GM11168 (cell line): Measurements from ENCODE around the gene FHIT.

ENCODE experiments used
- in situ Hi-C: fragments of 300-500 bp; cut with MboI; formaldehyde crosslinking; loops from one replicate; pipeline ENCODE4 v1.12.0; 2022; ENCODE audit warnings: low sequenced_read_pairs; ENCODE audit not compliant: unreplicated experiment

The FHIT gene

DNA sequence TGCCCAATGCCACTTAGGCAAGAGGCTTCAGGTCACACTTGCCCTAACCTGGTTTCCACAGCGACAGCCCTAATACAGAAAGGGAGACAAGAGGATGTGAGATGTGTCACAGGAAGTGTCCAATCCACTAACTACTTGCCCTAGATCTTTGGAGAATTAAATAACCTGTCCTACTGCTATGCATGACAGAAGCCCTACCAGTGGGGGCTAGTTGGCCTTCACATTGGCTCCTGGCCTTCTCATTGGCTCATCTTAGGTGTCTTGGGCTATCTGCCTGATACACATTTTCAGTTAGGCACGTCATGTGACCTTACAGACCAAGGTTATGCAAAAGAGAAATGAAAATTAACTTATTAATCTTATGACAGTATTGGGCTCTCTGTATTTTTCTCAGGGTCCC is 449.9 kb downstream of the FHIT start:
- in situ Hi-C loops, result no loop called here

DNA sequence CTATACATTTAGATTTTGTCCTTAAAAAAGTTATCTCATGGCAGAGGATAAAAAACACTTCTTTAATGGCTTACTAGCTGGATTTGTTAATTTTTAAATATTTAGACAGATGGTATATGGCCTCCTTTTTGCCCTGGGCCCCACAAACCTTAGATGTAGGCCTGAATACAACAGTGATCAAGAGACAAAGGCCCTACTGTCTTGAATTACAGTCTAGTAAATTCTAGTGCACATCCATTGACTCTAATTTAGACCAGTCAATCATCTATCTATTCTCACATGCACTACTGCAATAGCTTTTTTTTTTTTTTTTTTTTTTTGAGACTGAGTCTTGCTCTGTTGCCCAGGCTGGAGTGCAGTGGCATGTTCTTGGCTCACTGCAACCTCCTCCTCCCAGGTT is 452.8 kb downstream of the FHIT start:
- in situ Hi-C loops, result no loop called here

DNA sequence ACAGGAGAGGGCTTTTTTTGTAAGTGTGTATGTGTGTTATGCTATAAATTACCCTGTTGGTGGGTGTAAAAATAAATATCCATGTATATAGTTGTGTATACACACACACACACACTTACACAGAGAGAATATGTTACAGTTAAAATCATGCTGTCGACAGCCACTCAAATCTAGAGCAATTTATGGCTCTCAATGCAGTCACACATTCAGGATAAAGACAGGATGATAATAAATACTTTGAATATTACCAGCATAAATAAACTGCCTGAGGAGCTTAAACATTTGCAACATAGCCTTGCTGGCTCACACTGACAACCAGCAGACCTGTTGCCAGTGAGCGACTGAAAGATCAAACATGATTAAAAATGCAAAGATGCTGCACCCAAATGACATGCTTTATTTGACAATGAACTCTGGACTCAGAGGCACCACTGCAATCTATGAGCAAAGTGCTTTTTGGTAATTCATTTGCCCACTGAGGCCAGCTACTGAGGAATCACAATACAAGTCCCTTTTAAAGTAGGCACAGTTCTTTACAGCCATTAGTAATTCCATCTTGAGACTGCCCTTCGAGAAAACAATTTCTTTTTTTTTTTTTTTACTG is 458.9 kb downstream of the FHIT start:
- in situ Hi-C loops, result no loop called here

DNA sequence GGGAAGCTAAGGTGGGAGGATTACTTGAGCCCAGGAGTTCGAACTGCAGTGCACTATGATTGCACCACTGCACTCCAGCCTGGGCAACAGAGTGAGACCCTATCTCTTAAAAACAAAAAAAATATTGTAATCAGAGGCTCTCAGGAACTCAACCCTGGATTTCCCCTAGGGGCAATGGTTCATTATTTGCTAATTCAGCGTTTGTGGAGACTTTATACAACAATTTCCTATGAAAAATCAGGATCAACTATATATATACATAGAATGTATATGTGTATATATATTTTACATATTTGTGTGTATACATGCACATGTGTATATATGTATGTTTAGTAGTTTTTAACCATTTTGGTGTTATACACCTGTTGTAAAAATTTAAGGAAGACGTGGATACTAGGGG is 463.1 kb downstream of the FHIT start:
- in situ Hi-C loops, result no loop called here

DNA sequence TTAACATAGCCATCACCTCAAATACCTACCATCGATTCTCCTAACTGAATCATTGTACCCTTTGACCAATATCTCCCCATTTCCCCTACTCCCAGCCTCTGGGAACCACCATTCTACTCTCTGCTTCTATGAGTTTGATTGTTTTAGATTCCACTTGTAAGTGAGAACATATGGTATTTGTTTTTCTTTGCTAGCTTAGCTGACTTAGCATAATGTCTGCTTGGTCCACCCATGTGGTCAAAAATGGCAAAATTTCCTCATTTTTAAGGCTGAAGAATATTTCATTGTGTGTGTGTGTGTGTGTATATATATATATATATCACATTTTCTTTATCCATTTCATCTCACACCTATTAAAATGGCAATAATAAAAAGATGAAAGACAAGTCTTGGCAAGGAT is 469.3 kb downstream of the FHIT start:
- in situ Hi-C loops, result no loop called here

DNA sequence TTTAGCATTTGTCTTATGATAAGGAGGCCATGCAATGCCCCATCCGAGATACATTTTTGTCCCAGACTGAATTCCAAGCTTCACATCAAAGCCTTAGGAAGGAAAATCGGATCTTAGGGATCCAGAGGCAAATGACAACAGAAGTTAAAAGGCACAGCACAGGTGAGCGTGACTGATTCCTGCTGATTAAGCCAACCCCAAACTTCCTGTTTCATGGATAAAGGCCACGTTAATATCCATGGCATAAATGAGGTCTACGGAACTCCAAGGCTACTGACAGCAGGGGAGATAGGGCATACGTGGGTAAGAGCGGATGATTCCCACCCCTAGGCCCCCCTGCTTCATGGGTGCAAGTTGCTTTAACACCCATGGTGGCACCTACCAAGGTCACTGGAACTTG is 471.6 kb downstream of the FHIT start:
- in situ Hi-C loops, result no loop called here

DNA sequence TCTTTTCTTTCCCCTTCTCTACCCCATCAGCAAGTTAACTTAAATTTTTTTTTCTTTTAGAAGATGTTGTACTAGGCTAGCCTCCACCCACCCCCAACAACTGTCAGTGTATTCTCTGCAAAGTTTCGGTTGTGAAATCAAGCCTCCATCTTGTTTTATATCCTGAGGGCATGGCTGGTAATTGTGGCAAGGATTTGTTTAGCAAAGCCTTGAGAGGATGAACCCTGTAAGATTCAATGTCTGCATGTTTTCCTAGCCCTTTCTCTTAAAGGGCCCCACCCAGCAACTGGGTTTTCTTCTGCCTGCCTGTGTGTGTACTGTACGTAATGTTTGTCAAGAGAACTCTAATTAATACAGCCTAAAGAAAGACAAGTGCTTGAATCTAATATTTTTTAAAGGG is 475.3 kb downstream of the FHIT start:
- in situ Hi-C loops, result no loop called here

DNA sequence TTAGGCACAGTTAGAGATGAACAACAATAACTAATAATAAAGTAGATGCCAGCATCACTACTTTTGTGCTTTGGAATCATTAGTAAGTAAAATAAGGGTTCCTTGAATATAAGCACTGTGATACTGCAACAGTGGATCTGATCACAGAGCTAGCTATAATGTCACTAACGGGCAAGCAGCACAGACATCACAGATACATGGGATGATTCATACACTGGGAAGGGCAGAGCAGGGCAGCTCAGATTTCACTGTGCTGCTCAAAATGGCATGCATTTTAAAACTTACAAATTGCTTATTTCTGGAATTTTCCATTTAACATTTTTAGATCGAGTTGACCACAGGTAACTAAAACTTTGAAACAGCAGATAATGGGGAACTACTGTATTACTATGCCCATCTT is 476.6 kb downstream of the FHIT start:
- in situ Hi-C loops, result no loop called here

DNA sequence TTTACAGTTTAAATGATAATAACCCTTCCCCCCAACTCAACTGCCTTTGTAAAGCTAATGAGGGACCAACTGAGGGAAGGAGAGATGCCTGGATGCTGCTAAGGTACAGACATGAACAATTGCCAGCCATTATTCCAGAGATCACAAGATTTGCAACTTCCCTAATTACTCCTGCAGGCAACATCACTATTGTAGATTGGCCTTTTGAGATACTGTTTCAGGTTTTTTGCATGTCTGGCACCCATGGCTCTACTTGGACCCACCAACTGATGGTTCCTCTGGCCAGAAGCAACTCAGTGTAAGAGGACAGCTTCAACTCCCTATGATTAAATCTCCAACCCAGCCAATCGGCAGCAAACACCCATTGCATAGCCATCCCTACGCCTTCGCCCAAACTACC is 478.7 kb downstream of the FHIT start:
- in situ Hi-C loops, result no loop called here

DNA sequence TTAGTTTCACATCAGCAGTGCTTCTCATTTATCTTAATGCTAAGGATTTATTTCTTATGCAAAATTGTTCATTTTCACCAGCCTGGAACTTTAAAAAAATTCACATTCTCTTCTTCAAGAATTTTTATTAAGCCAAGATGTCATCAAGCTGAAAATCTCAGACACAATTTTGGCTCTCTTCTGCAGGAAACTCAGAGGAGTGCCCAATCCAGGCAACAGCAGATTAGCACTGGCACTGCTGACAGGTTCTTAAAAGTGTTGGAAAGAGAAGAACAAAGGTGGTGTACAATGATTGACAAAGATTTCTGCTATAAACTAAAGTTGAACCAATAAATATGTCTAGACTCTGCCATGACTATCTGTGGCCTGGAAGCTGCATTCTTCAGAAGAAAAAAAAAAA is 479.5 kb downstream of the FHIT start:
- in situ Hi-C loops, result no loop called here

DNA sequence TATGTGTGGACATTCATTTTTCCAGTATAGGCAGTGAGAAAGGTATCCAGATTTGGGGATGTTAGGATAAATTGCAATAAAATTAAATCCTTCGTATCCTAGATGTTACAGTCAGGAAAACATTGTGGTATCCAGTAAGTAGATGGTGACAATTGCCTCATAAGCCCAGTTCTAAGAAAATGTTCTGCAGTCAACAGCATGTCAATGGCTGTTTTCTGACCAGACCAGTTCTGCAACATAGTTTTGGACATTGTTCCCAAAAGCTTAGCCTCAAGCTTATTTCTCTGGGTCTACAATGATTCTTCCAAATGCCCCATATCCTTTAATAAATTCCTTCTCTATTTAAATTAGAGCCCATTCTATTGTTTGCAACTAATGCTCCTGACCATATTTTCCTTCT is 480.7 kb downstream of the FHIT start:
- in situ Hi-C loops, result no loop called here

DNA sequence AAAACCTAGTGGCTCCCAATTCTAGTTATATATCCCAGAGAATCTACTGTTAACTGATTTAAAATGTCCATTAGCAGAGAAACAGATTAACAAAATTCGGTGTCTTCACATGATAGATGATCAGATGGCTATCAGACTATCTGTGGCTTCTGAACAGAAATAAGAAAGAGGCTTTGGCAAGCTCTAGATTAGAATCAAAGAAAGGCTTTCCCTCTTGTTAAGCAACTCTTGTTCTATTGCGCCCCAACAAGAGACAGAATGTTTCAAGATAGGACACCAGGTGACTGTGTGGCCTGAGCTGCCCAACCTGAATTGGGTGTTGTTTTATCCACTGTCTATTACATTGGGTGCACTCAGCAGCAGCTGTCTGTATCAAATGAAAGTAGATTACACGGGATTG is 483.7 kb downstream of the FHIT start:
- in situ Hi-C loops, result no loop called here

DNA sequence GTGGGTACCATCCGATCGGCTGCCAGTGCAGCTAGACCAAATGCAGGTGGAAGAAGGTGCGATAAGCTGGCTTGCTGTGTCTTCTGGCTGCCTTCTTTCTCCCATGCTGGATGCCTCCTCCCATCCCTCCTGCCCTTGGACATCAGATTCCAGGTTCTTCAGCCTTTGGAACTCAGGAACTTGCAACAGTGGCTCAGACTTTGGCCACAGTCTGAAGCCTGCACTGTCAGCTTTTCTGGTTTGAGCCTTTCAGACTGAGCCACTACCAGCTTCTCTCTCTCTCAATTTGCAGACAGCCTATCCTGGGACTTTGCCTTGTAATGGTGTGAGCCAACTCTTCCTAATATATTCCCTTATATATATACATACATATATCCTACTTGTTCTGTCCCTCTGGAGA is 485.5 kb downstream of the FHIT start:
- in situ Hi-C loops, result no loop called here

DNA sequence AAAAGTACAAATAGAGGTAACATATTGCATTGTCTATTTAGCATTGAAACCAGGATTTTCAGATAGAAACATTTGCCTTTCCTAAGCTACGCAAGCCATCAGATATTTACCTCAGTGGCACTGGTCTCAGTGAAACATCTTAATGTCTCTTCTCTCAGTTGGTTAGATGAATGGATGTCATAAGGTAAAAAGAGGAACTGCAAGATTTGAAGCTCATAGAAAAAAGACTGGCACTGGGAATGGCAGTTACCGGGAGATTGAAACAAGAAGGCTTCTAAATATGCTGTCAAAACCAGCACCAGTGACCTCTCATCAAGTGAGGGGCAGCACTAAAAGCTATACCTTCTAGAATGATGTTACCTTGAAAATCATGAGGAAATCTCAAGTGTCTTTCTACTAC is 486.4 kb downstream of the FHIT start:
- in situ Hi-C loops, result no loop called here

DNA sequence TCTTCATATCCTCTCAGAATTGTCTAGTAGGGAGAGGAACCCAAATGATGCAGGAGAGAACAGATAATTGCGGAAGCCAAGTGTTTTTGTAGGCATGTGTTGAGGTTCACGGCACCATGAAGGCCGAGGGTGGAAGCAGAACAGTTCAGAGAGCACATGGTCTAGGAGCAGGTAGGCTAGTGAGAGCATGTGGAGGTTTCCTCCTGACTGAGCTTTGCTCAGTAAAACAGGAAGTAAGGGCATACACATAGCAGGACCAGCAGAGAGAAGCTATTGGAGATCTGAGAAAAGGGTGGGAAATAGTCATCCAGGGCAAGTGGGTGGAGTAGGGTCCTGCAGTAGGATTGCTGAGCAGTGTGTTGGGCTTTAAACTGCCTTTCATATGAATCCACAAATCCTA is 491.1 kb downstream of the FHIT start:
- in situ Hi-C loops, result no loop called here

DNA sequence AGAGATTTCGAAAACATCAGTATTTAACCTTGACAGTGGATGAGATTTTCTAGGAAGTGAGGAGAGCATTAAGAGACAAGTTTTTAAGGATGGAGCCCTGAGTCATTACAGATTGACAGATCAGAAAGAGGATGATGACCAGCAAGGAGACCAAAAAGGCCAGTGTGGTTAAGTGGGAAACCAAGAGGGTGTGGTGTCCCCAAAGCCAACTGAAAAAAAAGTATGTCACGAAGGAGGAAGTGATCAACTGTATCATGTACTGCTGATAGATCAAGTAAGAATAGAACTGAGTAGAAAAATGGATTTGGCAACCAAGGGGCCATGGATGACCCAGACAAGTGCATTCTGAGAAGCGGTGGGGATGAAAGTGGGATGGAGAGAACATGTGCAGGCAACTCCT is 491.8 kb downstream of the FHIT start:
- in situ Hi-C loops, result no loop called here

DNA sequence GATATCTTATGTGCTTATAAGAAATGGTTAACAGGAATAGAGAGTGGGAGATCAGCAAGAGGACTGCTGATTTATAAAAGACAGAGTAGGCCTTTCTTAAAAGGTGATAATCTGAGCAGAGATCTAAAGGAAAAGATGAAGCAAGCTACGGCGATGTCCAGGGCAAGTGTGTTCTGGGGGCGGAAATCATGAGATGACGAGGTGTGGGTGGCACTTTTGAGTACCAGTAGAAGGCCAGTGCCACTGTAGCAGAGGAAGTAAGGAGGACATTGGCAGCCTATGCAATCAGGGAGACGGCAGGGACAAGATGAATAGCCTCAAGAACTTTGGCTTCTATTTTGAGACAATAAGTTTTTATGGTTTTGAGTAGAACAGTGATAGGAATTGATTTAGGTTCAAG is 492.4 kb downstream of the FHIT start:
- in situ Hi-C loops, result no loop called here

DNA sequence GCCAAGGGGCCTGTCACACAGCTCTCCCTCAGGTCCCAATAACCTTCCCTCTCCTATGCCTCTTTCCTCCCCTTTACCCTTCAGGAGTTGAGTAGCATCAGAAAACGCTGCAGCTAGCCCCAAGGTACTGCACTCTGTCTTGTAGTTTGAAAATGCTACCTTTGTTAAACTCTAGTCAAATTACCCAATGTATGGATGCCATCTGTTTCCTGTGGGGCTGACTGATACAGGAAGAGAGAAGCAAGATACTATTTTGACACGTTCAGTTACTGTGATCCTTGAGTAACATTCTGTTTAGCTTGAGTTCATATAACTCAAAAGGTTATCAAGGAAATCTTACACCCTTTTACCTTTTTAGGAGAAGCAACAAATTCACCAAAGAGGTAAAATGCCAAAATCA is 493.1 kb downstream of the FHIT start:
- in situ Hi-C loops, result no loop called here

DNA sequence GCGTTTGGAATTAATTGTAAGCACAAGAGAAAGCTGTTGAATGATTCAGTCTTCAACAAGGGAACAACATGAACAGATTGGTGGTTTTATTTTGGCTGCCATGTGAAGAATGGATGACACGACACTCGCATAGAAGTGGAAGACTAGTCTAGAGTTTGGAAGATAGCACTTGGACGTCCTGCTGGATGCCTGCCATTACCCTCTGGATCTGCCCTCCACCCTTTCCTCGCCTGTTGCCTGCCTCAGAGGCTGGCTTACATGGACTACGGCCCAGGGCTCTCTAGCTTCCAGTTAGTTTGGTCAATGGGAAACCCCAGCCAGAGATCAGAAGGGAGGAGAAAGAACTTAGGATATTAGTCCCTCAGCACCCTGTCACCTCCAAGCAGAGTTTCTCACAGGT is 493.5 kb downstream of the FHIT start:
- in situ Hi-C loops, result no loop called here

DNA sequence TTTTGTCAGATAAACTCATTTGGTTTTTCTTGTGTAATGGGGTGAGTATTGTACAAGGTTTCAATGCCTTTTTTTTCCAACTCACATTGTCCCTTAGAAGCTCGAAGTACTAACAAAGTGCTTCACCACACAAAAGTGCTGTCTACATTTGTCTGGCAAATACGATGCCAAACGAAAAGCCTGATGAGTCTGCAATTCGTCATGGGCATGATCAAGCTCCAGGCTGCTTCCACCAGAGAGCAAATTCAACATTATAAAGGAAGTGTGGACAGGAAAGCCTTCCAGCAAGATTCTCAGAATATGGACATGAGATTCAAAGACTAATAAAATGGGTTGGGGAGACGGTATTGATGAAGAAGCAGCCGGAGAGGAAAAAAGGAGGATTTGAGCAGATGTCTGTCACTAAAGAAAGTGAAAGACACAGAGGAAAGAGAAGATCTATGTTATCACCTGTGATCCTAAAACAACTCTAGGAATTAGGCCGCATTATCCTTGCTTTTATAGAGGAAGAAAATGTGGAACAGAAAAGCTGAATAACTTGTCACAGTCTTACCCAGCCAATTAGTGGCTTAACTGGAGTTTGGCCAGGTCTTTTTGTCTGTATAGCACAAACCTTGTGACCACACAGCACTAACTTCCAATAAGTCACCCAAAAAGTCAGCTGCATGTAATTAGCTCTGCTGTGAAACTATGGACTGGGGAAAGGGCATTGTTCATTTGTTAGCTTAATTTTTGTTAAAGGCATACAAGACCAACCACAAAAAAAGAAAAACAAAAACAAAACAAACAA is 494.8 kb downstream of the FHIT start:
- in situ Hi-C loops, result no loop called here

DNA sequence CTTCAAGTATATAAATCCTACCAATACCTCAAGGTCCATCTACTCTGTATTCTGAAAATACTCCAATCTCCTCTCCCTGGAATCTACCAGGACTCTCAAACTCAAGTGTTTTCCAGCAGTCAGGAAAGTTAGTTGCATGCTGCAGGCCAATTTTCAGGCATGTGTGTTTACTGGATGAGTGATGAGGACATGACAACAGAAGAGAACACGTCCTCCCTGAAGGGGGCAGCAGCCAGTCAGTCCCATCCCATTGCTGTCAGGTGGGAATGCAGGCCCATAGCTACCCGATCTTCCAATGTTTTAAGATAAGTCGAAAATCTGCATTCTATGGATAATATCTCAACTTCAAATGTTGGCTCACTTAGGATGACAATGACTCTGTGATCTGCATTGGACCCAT is 496.2 kb downstream of the FHIT start:
- in situ Hi-C loops, result no loop called here

DNA sequence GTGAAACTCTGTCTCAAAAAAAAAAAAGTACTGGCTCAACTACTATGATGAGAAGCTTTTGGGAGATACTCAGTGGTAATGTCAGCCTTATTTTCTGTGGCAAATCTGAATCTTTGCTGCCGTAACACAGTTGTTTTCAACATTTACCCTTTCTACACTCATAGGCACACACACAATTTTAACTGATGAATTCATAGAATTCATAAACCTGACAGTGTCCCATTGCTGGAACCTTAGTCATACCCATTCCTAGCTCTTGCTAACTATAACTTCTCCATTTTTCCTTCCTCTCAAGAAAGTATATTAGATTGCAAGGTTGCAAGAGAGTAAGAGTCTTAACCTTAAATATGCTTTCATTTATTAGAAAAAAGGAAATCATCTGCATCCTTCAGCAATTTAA is 496.6 kb downstream of the FHIT start:
- in situ Hi-C loops, result no loop called here
